Measurements from ENCODE around the gene UNC5C.

DNA sequence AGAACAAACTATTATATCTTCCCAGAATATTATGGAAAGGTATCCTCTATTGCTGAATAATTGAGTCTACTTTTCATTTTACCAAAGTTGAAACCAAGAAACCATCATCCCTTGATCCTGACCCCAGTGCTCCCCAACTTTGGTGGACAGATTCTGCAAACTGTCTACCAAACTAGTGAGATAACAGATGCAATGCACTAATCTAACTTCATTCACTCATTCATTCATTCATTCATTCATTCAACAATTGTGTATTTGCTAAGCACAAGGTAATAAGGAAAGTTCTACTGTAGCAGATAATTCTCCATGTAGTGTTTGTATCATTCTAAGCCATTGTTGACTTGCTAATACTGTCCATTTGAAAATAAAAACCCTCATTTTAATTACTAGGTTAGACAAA is 150.6 kb downstream of the UNC5C start:
- TF ChIP-seq, protein P1, sequence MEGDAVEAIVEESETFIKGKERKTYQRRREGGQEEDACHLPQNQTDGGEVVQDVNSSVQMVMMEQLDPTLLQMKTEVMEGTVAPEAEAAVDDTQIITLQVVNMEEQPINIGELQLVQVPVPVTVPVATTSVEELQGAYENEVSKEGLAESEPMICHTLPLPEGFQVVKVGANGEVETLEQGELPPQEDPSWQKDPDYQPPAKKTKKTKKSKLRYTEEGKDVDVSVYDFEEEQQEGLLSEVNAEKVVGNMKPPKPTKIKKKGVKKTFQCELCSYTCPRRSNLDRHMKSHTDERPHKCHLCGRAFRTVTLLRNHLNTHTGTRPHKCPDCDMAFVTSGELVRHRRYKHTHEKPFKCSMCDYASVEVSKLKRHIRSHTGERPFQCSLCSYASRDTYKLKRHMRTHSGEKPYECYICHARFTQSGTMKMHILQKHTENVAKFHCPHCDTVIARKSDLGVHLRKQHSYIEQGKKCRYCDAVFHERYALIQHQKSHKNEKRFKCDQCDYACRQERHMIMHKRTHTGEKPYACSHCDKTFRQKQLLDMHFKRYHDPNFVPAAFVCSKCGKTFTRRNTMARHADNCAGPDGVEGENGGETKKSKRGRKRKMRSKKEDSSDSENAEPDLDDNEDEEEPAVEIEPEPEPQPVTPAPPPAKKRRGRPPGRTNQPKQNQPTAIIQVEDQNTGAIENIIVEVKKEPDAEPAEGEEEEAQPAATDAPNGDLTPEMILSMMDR (conservative IDR thresholded peaks at IDR 0.05; ENCODE audit: low read length): no peak
- no peak for TF ChIP-seq EZH2phosphoT487 (IDR thresholded peaks at IDR 0.05; ENCODE audit: borderline replicate concordance, low read depth, low read length)
